Astrocyte of the spinal cord (primary cell): ENCODE data around the gene FLNA.
"Not testable (repeated sequence)": the region's sequence is repeated elsewhere in the genome, so short reads cannot be mapped to it uniquely, and the experiment has no call there.

Experiments used
- DNase-seq: peaks from one replicate; pipeline ENCODE4 v3.0.0; 2011; ENCODE audit warnings: low read depth, low spot score
- H3K4me3 ChIP-seq: 2 replicates; pipeline ENCODE4 v1.5.1; 2011; ENCODE audit warnings: low read depth, mild to moderate bottlenecking, low read length, moderate library complexity
- CTCF ChIP-seq: IDR thresholded peaks from 2 replicates; pipeline ENCODE4 v1.5.1; 2012; ENCODE audit warnings: low read depth, mild to moderate bottlenecking, low read length, inconsistent platforms
- in situ Hi-C: cut with HindIII; loops from 2 replicates; pipeline ENCODE4 v1.10.0; 2017; ENCODE audit warnings: low sequenced_read_pairs

The FLNA gene

GRCh38 chrX:154349359-154349935 is 25.0 kb downstream of the FLNA start:
- DNase-seq: no peak
- in situ Hi-C loops: no loop called here
- no peak for TF ChIP-seq CTCF
- no peak overlapping the region for H3K4me3 ChIP-seq

GRCh38 chrX:154348646-154349358 is 25.6 kb downstream of the FLNA start:
- TF ChIP-seq CTCF: no peak
- in situ Hi-C loops: no loop called here
- no peak for DNase-seq
- H3K4me3 ChIP-seq: no peak overlapping the region

GRCh38 chrX:154348114-154348531 is 26.3 kb downstream of the FLNA start:
- DNase-seq: no peak
- in situ Hi-C loops: no loop called here
- TF ChIP-seq CTCF: no peak

GRCh38 chrX:154343620-154344019 is 30.8 kb downstream of the FLNA start:
- DNase-seq, in situ Hi-C loops, H3K4me3 ChIP-seq: not testable (repeated sequence)

More at GRCh38 chrX:154348114-154348531, 26.3 kb downstream of the FLNA start:
- no peak overlapping the region for H3K4me3 ChIP-seq

- in situ Hi-C loops, DNase-seq, H3K4me3 ChIP-seq: not testable (repeated sequence)
Measured at GRCh38 chrX:154343063-154343462, 31.4 kb downstream of the FLNA start.

- H3K4me3 ChIP-seq, in situ Hi-C loops, DNase-seq: not testable (repeated sequence)
Measured at GRCh38 chrX:154341399-154342298, 32.8 kb downstream of the FLNA start.

GRCh38 chrX:154334496-154334895 is 39.9 kb downstream of the FLNA start:
- in situ Hi-C loops: no loop called here
- DNase-seq: no peak
- no peak overlapping the region for H3K4me3 ChIP-seq
- no peak for TF ChIP-seq CTCF

- DNase-seq: no peak
- H3K4me3 ChIP-seq: no peak overlapping the region
- in situ Hi-C loops: no loop called here
- TF ChIP-seq CTCF: no peak
Measured at GRCh38 chrX:154333837-154334271, 40.6 kb downstream of the FLNA start.
